H1 (cell line): ENCODE results near the gene APBA2. TPM values are rescaled to one million over a fixed set of nuclear protein-coding genes. Genes with fewer than 3 reads are reported as not detected.

Source experiments
- ASH2L ChIP-seq: fragments of 200-600, 300-600 bp; sonication (generic); IDR thresholded peaks from one replicate; pipeline ENCODE4 v1.7.1; 2017; ENCODE audit warnings: low read length
- CBX5 ChIP-seq: fragments of 300-800, 300-1000 bp; sonication (generic); IDR thresholded peaks from 2 replicates; pipeline ENCODE4 v1.7.1; 2016; ENCODE audit warnings: antibody characterized with exemption, low read length, low read depth
- CHD2 ChIP-seq: IDR thresholded peaks from 2 replicates; pipeline ENCODE4 v1.6.1; 2012; ENCODE audit warnings: low read length, improper control_type of control experiment
- HDAC2 ChIP-seq, 2 experiments: fragments of 300-600 bp in 1 of 2; sonication (generic) in 1 of 2; IDR thresholded peaks; 2 replicates each; pipeline ENCODE4 v1.6.1; 2011 to 2012; ENCODE audit warnings: low read depth in 2 of 2, low read length in 2 of 2, mild to moderate bottlenecking in 2 of 2, moderate library complexity in 2 of 2, borderline replicate concordance in 1 of 2, inconsistent platforms in 1 of 2
- JUND ChIP-seq: IDR thresholded peaks from 2 replicates; pipeline ENCODE4 v1.6.1; 2011; ENCODE audit warnings: mild to moderate bottlenecking, improper control_type of control experiment, low read length
- KDM4A ChIP-seq: IDR thresholded peaks from one replicate; pipeline ENCODE4 v1.7.1; 2012; ENCODE audit warnings: low read depth, mild to moderate bottlenecking, moderate library complexity, low read length, inconsistent platforms; ENCODE audit not compliant: severe bottlenecking
- MAX ChIP-seq: IDR thresholded peaks from 2 replicates; pipeline ENCODE4 v1.6.1; 2012; ENCODE audit warnings: inconsistent platforms
- SIN3A ChIP-seq, 2 experiments: IDR thresholded peaks in 1 of 2; conservative IDR thresholded peaks in 1 of 2; 2 replicates each; pipeline ENCODE4 v1.6.1; 2011 to 2012; ENCODE audit warnings: low read length in 2 of 2, improper control_type of control experiment in 1 of 2, low read depth in 1 of 2, mild to moderate bottlenecking in 1 of 2
- SRF ChIP-seq: IDR thresholded peaks from 2 replicates; pipeline ENCODE4 v1.6.1; 2011; ENCODE audit warnings: mild to moderate bottlenecking, low read depth, low read length, moderate library complexity
- SUZ12 ChIP-seq: fragments of 200-600 bp; sonication (generic); IDR thresholded peaks from 2 replicates; pipeline ENCODE4 v1.6.1; 2012; ENCODE audit warnings: mild to moderate bottlenecking, inconsistent platforms, low read length, moderate library complexity, mixed read lengths
- TAF1 ChIP-seq: IDR thresholded peaks from 2 replicates; pipeline ENCODE4 v1.6.1; 2011; ENCODE audit warnings: mild to moderate bottlenecking, low read depth, low read length
- TBP ChIP-seq: IDR thresholded peaks from 2 replicates; pipeline ENCODE4 v1.6.1; 2011; ENCODE audit warnings: low read depth, low read length, improper control_type of control experiment
- ZNF274 ChIP-seq: IDR thresholded peaks from 2 replicates; pipeline ENCODE4 v1.7.0; 2012; ENCODE audit warnings: low read length, borderline replicate concordance; ENCODE audit errors: extremely low read depth
- polyA plus RNA-seq, 7 experiments: library from polyadenylated mRNA; depleted of rRNA in 3 of 7; stranded (reverse) in 5 of 7; unstranded in 2 of 7; fragments of >200 nt in 5 of 7; fragments of 200-250 nt in 2 of 7; gene quantifications; 1 replicate in 5 of 7; 2 replicates in 1 of 7; 4 replicates in 1 of 7; pipeline versions ENCODE4 v1.2.1 to v1.2.3, GENCODE V29; 2011 to 2013; ENCODE audit warnings: missing spikeins in 2 of 7, mixed read lengths in 2 of 7
- total RNA-seq: library from RNA; stranded (reverse); fragmentation: NEBNext Ultra II Directional; extraction: Animal tissue kit (Norgen Biotek cat#: 25700); gene quantifications from 2 replicates; pipeline ENCODE4 v1.2.1, GENCODE V29; 2021

Gene APBA2
- total and polyA plus RNA-seq, 2 of the 8 experiments (the other 6 are each of a cell fraction or from before 2014, with no cell fraction given), result 15.5 to 19.0 TPM

GRCh38 chr15:29139540-29140459, 254.0 kb downstream of the APBA2 start (continued):
- no peak for TF ChIP-seq SUZ12
- TF ChIP-seq KDM4A, result peak; percentile 53
- no peak for TF ChIP-seq SIN3A (conservative IDR thresholded peaks at IDR 0.05 in 1 of 2, IDR thresholded peaks at IDR 0.05 in 1 of 2; ENCODE audit: low read depth in 1 of 2, low read length in 2 of 2)
- TF ChIP-seq JUND, result no peak
- no peak for TF ChIP-seq ZNF274
- TF ChIP-seq ASH2L, result peak; percentile 47
- peak in 1 of 2 experiments; percentile 60; a peak in 2 of 4 replicates for TF ChIP-seq HDAC2 (IDR thresholded peaks at IDR 0.05; ENCODE audit: borderline replicate concordance in 1 of 2, low read depth in 2 of 2, low read length in 2 of 2)
- TF ChIP-seq MAX, result 0 out of 2 replicates have a peak, but pooled peaks have one; percentile 24
- no peak for TF ChIP-seq CBX5
- 0 out of 2 replicates have a peak, but pooled peaks have one; percentile 30 for TF ChIP-seq SRF
- TF ChIP-seq CHD2, result no peak
- no peak for TF ChIP-seq TAF1
- 0 out of 2 replicates have a peak, but pooled peaks have one; percentile 15 for TF ChIP-seq TBP
